Neuron (in vitro differentiated cells): ENCODE results near the gene HOMER1.
A peak's percentile ranks its signal among the peaks of the same experiment; 100 is the strongest.

ENCODE experiments used
- H2AFZ ChIP-seq: one replicate; pipeline ENCODE4 v1.6.1; 2013; ENCODE audit warnings: low read depth, mild to moderate bottlenecking, inconsistent platforms, low read length, moderate library complexity
- H3K27me3 ChIP-seq: one replicate; pipeline ENCODE4 v1.6.1; 2013; ENCODE audit warnings: low read length; ENCODE audit not compliant: insufficient read depth
- H3K36me3 ChIP-seq: one replicate; pipeline ENCODE4 v1.6.1; 2013; ENCODE audit warnings: low read length; ENCODE audit not compliant: insufficient read depth
- H3K4me1 ChIP-seq: one replicate; pipeline ENCODE4 v1.6.1; 2013; ENCODE audit warnings: low read length; ENCODE audit not compliant: insufficient read depth
- H3K4me3 ChIP-seq: 2 replicates; pipeline ENCODE4 v1.5.1; 2013; ENCODE audit warnings: mild to moderate bottlenecking, low read length, moderate library complexity
- H3K9me3 ChIP-seq: one replicate; pipeline ENCODE4 v1.6.1; 2013; ENCODE audit warnings: low read length

Gene HOMER1, protein sequence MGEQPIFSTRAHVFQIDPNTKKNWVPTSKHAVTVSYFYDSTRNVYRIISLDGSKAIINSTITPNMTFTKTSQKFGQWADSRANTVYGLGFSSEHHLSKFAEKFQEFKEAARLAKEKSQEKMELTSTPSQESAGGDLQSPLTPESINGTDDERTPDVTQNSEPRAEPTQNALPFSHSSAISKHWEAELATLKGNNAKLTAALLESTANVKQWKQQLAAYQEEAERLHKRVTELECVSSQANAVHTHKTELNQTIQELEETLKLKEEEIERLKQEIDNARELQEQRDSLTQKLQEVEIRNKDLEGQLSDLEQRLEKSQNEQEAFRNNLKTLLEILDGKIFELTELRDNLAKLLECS

DNA sequence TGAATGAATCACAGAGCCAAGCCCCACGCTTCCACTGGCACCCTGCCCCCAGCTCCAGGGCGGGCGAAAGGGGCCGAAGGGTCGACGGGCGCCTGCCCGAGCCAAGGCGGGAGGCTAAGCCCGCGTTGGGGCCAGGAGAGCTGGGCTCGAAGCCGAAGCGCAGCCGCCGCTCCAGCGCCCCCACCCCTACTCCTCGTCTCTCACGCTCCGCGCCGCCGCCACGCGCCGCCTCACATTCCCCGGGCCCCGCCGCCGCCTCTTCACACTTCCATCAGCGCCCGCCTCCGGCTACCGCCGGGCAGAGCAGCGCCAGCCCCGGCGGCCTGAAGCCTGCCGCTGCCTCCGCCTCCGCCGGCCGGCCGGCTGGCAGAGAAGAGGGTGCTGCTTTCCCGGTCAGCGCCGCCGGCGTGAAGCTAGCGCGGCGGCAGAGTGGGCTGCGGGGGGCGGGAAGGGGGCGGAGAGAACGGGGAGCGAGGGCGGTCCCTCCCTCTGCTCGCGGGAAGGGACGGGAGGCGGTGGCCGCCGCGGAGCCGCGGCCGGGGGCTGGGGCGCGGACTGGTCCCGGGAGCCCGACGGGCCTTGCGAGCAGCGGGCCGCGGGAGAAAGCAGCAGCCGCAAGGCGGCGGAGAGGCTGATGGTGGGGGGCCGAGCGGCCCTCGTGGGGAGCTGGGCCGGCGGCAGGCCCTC lies at the start of gene HOMER1:
HOMER1 (minus strand) TSS at position 431 of the 687 bp plus-strand sequence. CDS start 1,360 bp downstream, outside the sequence.
- Histone ChIP-seq H3K27me3 (peaks cover 4% of the 10 kb centered on the region), H2AFZ (peak within 1 kb of the TSS; percentile 81), H3K4me1 (peaks cover 23% of the 10 kb centered on the region), H3K9me3 (no peaks in the 10 kb centered on the region), H3K36me3 (no peaks in the 10 kb centered on the region), H3K4me3 (peak within 1 kb of the TSS; percentile 77)

DNA sequence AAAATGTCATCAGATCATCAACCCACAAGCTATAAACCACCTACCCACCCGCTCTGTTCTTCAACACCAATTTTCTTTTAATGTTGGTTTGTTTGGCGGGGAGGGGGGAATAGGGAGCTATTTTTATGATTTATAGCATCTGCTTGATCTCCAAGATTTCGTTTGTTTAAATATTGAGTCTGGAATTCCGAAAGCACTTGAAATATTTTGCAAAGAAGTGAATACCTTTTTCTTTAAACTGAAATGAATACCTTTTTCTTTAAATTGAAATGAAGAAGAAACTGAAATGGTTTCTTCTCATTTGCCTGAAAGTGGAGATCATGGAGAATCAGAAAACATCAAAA lies 49.3 kb upstream of the HOMER1 start:
- Histone ChIP-seq H3K4me1 (peaks cover 5% of the 10 kb centered on the region), H3K4me3 (no peak overlapping the region), H3K36me3 (no peaks in the 10 kb centered on the region), H3K27me3 (peaks cover 6% of the 10 kb centered on the region), H2AFZ (no peak overlapping the region), H3K9me3 (no peaks in the 10 kb centered on the region)

DNA sequence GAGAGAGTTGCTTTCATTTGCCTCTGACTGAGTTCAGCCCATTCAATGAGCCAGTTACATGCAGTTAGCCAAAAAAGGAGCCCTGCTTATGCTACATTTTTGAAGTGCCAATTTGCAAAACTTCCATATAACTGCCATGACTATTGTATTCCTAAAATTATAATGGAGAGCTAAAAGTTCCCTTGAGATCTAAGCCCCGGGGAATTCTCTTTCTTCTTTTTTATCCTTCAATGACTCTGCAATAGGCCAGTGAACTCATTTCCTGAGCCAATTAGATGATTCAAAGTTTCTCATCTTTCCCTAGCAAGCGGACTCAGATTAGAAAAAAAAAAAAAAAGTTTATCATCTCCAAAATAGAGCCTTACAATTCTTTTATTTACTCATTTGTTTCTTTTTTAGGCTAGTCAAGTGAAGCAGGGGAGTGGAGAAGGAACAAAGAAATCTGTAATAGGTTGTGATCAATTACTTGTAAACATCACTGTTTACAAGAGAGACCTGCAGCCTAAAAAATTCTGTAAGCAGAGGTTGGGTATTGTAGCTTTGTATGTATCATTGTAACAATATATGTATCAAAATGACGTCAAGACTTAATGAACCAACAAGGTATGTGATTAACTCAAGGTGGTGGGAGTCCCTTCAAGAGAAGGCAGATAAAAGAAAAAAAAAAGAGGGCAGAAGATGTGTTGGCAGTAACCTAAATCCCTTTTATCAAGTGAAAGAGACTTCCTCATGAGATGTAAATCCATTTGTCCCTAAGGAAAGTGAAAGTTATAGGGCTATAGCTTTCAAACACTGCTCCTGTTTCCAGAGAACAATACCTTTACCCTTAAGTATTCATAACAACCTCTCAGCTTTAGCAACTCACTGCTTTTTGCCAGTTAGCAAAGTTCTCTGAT lies 48.7 kb upstream of the HOMER1 start:
- Histone ChIP-seq H3K4me1 (peaks cover 5% of the 10 kb centered on the region), H3K36me3 (no peaks in the 10 kb centered on the region), H2AFZ (no peak overlapping the region), H3K27me3 (peaks cover 6% of the 10 kb centered on the region), H3K4me3 (no peak overlapping the region), H3K9me3 (no peaks in the 10 kb centered on the region)

DNA sequence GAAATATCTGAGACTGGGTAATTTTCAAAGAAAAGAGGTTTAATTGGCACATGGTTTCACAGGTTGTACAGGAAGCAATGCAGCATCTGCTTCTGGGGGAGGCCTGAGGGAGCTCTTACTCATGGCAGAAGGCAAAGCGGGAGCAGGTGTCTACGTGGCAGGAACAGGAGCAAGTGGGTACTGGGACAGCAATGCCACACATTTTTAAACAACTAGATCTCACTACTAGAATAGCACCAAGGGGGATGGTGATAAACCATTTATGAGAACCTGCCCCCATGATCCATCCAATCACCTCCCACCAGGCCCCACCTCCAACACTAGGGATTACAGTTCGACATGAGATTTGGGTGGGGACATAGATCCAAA lies 47.6 kb upstream of the HOMER1 start:
- H2AFZ ChIP-seq: no peak overlapping the region
- peaks cover 5% of the 10 kb centered on the region for H3K4me1 ChIP-seq
- no peaks in the 10 kb centered on the region for H3K9me3 ChIP-seq
- peaks cover 6% of the 10 kb centered on the region for H3K27me3 ChIP-seq
- no peak overlapping the region for H3K4me3 ChIP-seq
- H3K36me3 ChIP-seq: no peaks in the 10 kb centered on the region

DNA sequence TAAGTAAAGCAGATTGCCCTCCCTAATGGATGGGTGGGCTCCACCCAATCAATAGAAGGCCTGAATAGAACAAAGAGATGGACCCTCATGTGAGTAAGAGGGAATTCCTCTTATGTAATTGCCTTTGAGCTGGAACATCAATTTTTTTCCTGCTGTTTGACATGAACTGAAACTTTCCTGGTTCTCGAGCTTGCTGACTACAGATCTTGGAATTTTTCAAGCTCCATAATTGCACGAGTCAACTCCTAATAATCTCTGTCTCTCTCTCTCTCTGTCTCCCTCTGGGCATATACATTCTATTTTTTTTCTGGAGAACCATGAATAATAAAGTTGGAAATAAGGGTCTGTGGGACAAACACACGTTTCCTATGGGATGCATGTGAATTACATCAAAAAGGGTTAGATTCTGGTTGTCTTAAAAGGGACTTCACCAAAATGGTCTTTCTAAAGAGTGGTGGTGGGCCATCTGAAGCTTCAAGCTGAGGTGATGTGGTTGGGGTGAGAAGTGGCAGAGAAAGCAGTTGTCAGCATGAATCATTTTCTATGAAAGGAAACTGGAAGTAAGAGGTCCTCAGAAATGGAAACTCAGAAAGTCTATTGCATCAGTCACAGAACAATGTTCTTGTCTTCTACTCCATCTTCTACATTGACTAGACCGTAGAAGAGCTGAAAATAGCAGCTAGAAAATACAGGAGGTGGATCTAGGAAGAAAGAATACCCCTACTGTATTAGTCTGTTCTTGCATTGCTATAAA lies 47.0 kb upstream of the HOMER1 start:
- Histone ChIP-seq H3K9me3 (no peaks in the 10 kb centered on the region), H2AFZ (no peak overlapping the region), H3K4me1 (peaks cover 5% of the 10 kb centered on the region), H3K4me3 (no peak overlapping the region), H3K36me3 (no peaks in the 10 kb centered on the region), H3K27me3 (peaks cover 6% of the 10 kb centered on the region)

DNA sequence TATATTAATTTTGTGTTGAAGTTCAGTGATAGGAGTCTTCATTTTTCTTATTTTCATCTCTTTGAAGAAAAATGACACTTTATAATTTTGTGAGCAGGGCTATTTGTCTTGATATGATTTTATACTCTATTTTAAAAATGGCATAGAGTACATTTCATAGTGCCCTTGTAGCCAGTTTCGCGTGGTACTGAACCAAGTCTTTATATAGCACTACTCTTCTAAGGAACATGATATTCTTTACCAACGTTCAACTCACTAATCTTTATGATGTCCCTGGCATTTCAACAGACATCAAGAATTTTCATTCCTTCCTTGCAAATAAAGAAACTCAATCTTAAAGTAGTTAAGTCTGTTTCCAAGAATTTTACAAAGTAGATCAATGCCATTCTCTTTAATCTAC lies 41.5 kb upstream of the HOMER1 start:
- Histone ChIP-seq H3K27me3 (no peaks in the 10 kb centered on the region), H3K4me3 (no peak overlapping the region), H3K4me1 (no peaks in the 10 kb centered on the region), H2AFZ (peak overlapping the region; percentile 12), H3K9me3 (peaks cover 2% of the 10 kb centered on the region), H3K36me3 (no peaks in the 10 kb centered on the region)

DNA sequence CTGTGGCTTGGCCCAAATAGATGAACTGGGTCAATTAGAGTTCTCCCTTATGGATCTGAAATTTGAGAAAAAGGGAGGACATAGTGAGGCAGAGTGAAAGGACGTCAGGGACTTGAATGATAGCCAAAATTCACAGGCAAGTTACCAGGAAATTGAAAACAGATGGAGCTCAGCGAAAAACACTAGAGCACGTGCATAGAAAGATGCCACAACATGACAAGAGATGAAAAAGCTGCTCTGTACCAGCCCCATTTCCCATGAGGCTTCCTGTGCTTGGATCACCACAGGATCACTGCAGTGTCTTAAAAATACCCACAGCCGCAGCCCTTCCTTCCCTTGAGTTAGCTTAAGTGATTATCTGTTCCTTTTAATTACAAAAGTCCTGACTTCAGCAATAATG lies 39.0 kb upstream of the HOMER1 start:
- Histone ChIP-seq H2AFZ (no peak overlapping the region), H3K4me3 (no peak overlapping the region), H3K9me3 (peaks cover 2% of the 10 kb centered on the region), H3K27me3 (no peaks in the 10 kb centered on the region), H3K36me3 (no peaks in the 10 kb centered on the region), H3K4me1 (no peaks in the 10 kb centered on the region)

DNA sequence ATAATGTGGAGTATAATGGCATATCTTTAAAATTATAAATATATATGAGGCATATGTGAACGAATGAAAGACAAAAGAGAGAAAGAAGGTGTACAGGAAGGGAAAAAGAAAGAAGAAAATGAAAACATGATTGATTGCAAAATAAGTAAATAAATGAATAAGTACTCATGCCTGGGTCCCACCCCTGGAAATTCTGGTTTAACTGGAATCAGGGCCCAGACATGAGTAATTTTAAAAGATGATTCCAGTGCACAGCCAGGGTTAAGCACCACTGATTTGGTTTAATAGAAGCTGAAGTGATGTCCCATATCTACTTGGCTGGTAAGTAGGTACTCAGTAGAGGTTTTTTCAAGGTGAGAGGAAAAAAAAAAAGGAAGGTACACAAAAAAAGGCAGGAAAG lies 34.0 kb upstream of the HOMER1 start:
- Histone ChIP-seq H3K4me1 (no peaks in the 10 kb centered on the region), H3K36me3 (no peaks in the 10 kb centered on the region), H3K9me3 (peaks cover 2% of the 10 kb centered on the region), H3K4me3 (no peak overlapping the region), H2AFZ (no peak overlapping the region), H3K27me3 (no peaks in the 10 kb centered on the region)

DNA sequence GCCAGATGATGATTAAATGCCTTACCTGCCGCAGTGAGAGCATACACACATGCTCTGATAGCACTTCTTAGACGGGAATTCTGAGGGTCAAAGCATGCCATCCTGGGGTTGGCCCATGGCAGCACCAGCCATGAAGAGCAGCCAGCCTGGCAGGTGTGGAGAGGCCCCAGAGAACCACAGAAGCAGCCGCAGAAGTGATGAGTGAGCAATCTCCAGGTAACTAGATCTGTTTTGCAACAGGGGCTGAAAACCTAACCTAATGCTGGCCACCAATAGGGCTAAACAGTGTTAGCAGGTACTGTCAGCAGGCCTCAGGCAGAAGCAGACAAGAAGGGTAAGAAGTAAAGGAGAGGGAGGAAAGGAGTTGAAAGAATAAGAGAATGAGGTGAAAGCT lies 33.5 kb upstream of the HOMER1 start:
- Histone ChIP-seq H2AFZ (no peak overlapping the region), H3K27me3 (no peaks in the 10 kb centered on the region), H3K4me1 (no peaks in the 10 kb centered on the region), H3K4me3 (no peak overlapping the region), H3K9me3 (no peaks in the 10 kb centered on the region), H3K36me3 (no peaks in the 10 kb centered on the region)

DNA sequence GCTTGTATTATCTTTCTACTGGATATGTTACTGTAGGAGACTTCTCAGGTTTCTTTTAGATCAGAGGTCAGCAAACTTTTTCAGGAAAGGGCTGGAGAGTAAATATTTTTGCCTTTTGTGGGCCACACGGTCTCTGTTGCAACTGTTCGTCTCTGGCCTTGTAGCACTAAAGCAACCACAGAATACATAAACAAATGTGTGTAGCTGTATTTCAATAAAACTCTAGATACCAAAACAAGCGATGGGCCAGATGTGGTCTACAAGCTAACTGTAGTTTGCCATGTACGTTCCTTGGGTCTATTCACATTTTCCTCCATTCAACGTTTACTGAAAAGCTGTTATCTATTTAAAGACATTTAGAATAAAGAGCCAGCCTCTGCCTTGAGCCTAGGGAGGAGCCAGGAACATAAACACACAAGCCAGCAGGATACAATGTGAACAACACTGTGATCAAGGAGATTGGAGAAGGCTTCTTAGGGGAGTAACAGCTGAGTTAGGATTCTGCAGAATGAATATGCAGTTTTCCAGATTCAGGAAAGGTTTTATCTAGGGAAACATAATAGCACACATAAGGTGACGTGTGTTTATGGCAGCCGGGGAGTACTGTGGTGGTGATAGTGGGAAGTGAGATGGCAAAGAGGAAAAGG lies 33.0 kb upstream of the HOMER1 start:
- H3K4me1 ChIP-seq: no peaks in the 10 kb centered on the region
- no peaks in the 10 kb centered on the region for H3K27me3 ChIP-seq
- H3K36me3 ChIP-seq: no peaks in the 10 kb centered on the region
- no peak overlapping the region for H3K4me3 ChIP-seq
- H2AFZ ChIP-seq: peak overlapping the region; percentile 8
- no peaks in the 10 kb centered on the region for H3K9me3 ChIP-seq

DNA sequence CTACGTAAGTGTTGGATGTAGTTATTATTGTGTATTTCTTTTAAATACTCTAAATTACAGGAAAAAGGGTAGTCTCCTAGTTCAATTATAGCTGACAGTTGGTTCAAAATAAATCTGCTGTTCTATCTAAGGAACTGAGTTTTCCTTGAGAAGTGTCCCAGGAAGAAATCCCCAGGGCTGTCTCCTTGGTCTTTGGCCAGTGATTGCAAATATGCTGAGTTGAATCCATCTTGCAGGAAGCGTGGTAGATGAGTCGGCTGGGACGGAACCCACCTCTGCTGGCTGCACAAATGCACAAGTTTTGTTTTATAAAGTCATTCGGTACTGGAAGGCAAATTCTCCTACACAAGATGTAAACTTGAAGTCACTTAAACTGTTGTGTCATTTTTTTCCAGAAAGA lies 30.2 kb upstream of the HOMER1 start:
- H2AFZ ChIP-seq: no peak overlapping the region

DNA sequence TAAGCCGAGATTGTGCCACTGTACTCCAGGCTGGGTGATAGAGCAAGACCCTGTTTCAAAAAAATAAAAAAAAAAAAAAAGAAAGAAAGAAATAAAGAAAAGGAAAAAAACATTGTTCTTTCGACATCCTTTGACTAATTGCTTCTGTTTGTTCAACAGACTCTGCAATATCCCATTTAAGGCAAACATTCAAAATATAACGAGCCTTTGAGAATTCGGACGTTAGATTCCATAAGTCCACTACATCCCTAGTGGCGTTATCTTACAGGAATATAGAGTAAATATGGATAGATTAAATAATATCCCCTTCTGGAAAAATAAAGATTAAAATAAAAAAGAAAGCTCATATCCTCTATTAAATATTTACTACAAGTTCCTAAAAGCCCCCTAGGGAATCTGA lies 27.0 kb upstream of the HOMER1 start:
- no peak overlapping the region for H2AFZ ChIP-seq
- H3K27me3 ChIP-seq: no peaks in the 10 kb centered on the region
- no peak overlapping the region for H3K4me3 ChIP-seq
- no peaks in the 10 kb centered on the region for H3K9me3 ChIP-seq
- no peaks in the 10 kb centered on the region for H3K4me1 ChIP-seq
- no peaks in the 10 kb centered on the region for H3K36me3 ChIP-seq

More for the DNA sequence above, 30.2 kb upstream of the HOMER1 start:
- Histone ChIP-seq H3K9me3 (no peaks in the 10 kb centered on the region), H3K4me1 (no peaks in the 10 kb centered on the region), H3K4me3 (no peak overlapping the region), H3K27me3 (no peaks in the 10 kb centered on the region), H3K36me3 (no peaks in the 10 kb centered on the region)
